Stimulated activated CD8-positive, alpha-beta memory T cell treated with anti-CD3 and anti-CD28 coated beads, Interleukin-7, amount 100 ng/mL, for 1 hour (primary cell): ENCODE data around the gene MRPS27.
"Not testable (repeated sequence)": the region's sequence is repeated elsewhere in the genome, so short reads cannot be mapped to it uniquely, and the experiment has no call there.

ENCODE experiments used
- DNase-seq, 2 donors: peaks; one replicate each; pipeline ENCODE4 v3.0.0-alpha.2; 2020; ENCODE audit warnings: low read depth in 2 of 2

Gene MRPS27

GRCh38 chr5:72171667-72172066 lies 148.4 kb downstream of the MRPS27 start:
- no peak for DNase-seq

GRCh38 chr5:72171181-72171580 lies 148.9 kb downstream of the MRPS27 start:
- DNase-seq: not testable (repeated sequence)

GRCh38 chr5:72170101-72170500 lies 149.9 kb downstream of the MRPS27 start:
- no peak for DNase-seq
